Measurements from ENCODE around the gene EFEMP2. TPM values are rescaled to one million over a fixed set of nuclear protein-coding genes. Genes with fewer than 3 reads are reported as not detected.

The EFEMP2 gene
- polyA plus RNA-seq, 1 donor (not counting 4 experiments of a cell fraction or from before 2014, with no cell fraction given), result 4.8 TPM

DNA sequence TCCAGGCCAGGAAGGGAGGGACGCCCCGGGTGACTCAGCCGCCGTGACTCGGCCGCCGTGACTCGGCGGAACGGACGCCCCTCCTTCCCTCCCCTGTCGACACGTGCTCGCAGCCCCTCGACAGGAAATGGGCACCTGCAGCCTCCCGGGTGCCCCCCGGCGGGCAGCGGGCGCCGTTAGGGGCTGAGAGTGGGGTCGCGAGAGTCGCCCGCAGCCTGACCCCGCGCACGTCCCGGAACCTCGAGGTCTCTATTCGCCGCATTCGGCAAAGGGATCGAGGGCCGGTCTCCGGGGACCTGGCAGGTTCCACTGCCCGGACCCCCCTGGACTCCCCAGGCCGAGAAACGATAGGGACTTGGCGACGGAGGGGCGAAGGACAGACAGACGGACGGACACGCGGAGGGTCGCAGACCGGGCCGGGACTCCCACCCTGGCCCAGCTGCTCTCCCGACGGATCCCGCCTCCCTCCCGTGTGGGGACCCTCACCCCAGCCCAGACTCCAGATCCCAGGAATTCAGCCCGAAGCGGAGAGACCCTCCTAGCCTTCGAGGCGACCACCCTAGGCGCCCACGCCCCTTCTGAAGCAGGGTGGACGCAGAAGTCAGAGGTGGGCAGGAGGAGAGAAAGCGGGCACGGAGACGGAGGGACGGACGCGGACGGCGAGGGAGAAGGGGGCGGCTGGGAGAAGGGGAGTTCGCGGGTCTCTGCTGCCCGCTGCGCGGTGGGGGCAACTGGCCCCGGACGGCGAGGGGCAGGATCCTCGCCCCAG lies 26.9 kb upstream of the EFEMP2 start:
- Histone ChIP-seq H4K20me1 (ENCODE audit: control insufficient read depth, extremely low read depth, insufficient read depth, low read length) (peaks cover 26% of the 10 kb centered on the region), H3K27ac (ENCODE audit: control insufficient read depth, insufficient read depth, low read length) (peak overlapping the region; percentile 98), H3K4me3 (ENCODE audit: control insufficient read depth in 2 of 3, extremely low read depth in 1 of 3, insufficient read depth in 2 of 3, low read depth in 1 of 3, low read length in 3 of 3) (peak overlapping the region; percentile 94 to 99 (median 97)), H3K79me2 (ENCODE audit: control insufficient read depth, insufficient read depth, low read length) (peaks cover 60% of the 10 kb centered on the region), H3K27me3 (ENCODE audit: control insufficient read depth, extremely low read depth, insufficient read depth, low read length) (no peaks in the 10 kb centered on the region), H3K36me3 (ENCODE audit: control insufficient read depth in 2 of 2, extremely low read depth in 1 of 2, insufficient read depth in 2 of 2, low read length in 2 of 2) (peaks cover 18 to 32% of the 10 kb centered on the region in 2 experiments), H2AFZ (ENCODE audit: control insufficient read depth, low read length) (no peak overlapping the region), H3K9ac (ENCODE audit: control insufficient read depth, extremely low read depth, insufficient read depth, low read length) (peak overlapping the region; percentile 99), H3K4me2 (ENCODE audit: control insufficient read depth, extremely low read depth, insufficient read depth, low read depth, low read length) (peak overlapping the region; percentile 22), H3K4me1 (ENCODE audit: control insufficient read depth, extremely low read depth, insufficient read depth, low read length) (peaks cover 65% of the 10 kb centered on the region), H3K9me1 (ENCODE audit: control insufficient read depth, extremely low read depth, insufficient read depth, low read length) (peaks cover 2% of the 10 kb centered on the region), H3K9me3 (ENCODE audit: control insufficient read depth, low read depth, low read length) (no peaks in the 10 kb centered on the region)
- TF ChIP-seq, protein P1, sequence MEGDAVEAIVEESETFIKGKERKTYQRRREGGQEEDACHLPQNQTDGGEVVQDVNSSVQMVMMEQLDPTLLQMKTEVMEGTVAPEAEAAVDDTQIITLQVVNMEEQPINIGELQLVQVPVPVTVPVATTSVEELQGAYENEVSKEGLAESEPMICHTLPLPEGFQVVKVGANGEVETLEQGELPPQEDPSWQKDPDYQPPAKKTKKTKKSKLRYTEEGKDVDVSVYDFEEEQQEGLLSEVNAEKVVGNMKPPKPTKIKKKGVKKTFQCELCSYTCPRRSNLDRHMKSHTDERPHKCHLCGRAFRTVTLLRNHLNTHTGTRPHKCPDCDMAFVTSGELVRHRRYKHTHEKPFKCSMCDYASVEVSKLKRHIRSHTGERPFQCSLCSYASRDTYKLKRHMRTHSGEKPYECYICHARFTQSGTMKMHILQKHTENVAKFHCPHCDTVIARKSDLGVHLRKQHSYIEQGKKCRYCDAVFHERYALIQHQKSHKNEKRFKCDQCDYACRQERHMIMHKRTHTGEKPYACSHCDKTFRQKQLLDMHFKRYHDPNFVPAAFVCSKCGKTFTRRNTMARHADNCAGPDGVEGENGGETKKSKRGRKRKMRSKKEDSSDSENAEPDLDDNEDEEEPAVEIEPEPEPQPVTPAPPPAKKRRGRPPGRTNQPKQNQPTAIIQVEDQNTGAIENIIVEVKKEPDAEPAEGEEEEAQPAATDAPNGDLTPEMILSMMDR (optimal IDR thresholded peaks at IDR 0.05 in 1 of 3, IDR thresholded peaks at IDR 0.05 in 1 of 3, conservative IDR thresholded peaks at IDR 0.05 in 1 of 3; ENCODE audit: extremely low read depth in 1 of 3, insufficient read depth in 2 of 3, low read length in 3 of 3), result peak in 2 of 3 experiments; percentile 6 to 22
- no peak for TF ChIP-seq EZH2 (IDR thresholded peaks at IDR 0.05; ENCODE audit: low read length)
- DNase-seq (ENCODE audit: low read depth, low spot score) (no peak), FAIRE-seq (no peak)
- dilution Hi-C loops (cut with MboI; ENCODE audit: extremely low pct_ligation_motif_present, low sequenced_read_pairs), result no loop called here

DNA sequence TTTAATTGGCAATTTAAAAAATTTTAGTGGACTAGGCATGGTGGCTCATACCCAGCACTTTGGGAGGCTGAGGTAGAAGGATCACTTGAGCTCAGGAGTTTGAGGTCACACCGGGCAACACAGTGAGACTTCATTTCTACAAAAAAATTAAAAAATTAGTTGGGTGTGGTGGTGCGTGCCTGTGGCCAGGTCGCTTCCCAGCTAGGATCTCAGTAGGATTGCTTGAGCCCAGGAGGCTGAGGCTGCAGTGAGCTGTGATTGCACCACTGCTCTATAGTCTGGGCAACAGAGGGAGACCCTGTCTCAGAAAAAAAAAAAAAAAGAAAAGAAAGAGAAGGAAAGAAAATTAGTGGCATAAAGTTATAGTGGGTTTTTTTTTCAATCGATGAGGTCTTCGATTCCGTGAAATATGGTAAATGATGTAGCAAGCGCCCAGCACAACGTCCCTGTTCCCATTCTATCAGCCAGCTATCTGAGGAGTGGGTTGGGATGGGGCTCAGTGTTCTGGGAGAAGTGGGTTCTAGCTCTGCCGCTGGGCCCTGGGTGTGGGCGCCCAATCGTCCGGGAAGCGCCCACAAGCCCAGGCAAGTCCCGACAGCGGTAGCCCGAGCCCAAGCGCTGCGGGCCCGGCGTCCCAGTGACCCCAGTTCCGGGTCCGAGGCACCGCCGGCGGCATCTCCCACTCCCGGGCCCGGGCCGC lies 26.2 kb upstream of the EFEMP2 start:
- H3K79me2 ChIP-seq (ENCODE audit: control insufficient read depth, insufficient read depth, low read length), result peaks cover 67% of the 10 kb centered on the region
- FAIRE-seq, result no peak
- H2AFZ ChIP-seq (ENCODE audit: control insufficient read depth, low read length), result no peak overlapping the region
- peak overlapping the region; percentile 98 for H3K27ac ChIP-seq (ENCODE audit: control insufficient read depth, insufficient read depth, low read length)
- DNase-seq (ENCODE audit: low read depth, low spot score), result no peak
- H4K20me1 ChIP-seq (ENCODE audit: control insufficient read depth, extremely low read depth, insufficient read depth, low read length), result peaks cover 33% of the 10 kb centered on the region
- H3K9me1 ChIP-seq (ENCODE audit: control insufficient read depth, extremely low read depth, insufficient read depth, low read length), result peaks cover 2% of the 10 kb centered on the region
- H3K4me2 ChIP-seq (ENCODE audit: control insufficient read depth, extremely low read depth, insufficient read depth, low read depth, low read length), result peak overlapping the region; percentile 100
- TF ChIP-seq, protein P1 (optimal IDR thresholded peaks at IDR 0.05 in 1 of 3, IDR thresholded peaks at IDR 0.05 in 1 of 3, conservative IDR thresholded peaks at IDR 0.05 in 1 of 3; ENCODE audit: extremely low read depth in 1 of 3, insufficient read depth in 2 of 3, low read length in 3 of 3), result no peak
- TF ChIP-seq EZH2 (IDR thresholded peaks at IDR 0.05; ENCODE audit: low read length), result no peak
- H3K36me3 ChIP-seq (ENCODE audit: control insufficient read depth in 2 of 2, extremely low read depth in 1 of 2, insufficient read depth in 2 of 2, low read length in 2 of 2), result peaks cover 21 to 39% of the 10 kb centered on the region in 2 experiments
- no peaks in the 10 kb centered on the region for H3K27me3 ChIP-seq (ENCODE audit: control insufficient read depth, extremely low read depth, insufficient read depth, low read length)
- H3K4me1 ChIP-seq (ENCODE audit: control insufficient read depth, extremely low read depth, insufficient read depth, low read length), result peaks cover 71% of the 10 kb centered on the region
- no peaks in the 10 kb centered on the region for H3K9me3 ChIP-seq (ENCODE audit: control insufficient read depth, low read depth, low read length)
- peak overlapping the region; percentile 94 to 99 (median 97) for H3K4me3 ChIP-seq (ENCODE audit: control insufficient read depth in 2 of 3, extremely low read depth in 1 of 3, insufficient read depth in 2 of 3, low read depth in 1 of 3, low read length in 3 of 3)
- dilution Hi-C loops (cut with MboI; ENCODE audit: extremely low pct_ligation_motif_present, low sequenced_read_pairs), result no loop called here
- H3K9ac ChIP-seq (ENCODE audit: control insufficient read depth, extremely low read depth, insufficient read depth, low read length), result peak overlapping the region; percentile 99

All from keratinocyte (primary cell).